Colon (tissue), 2 donors: Measurements from ENCODE around the gene FBXO31.

ENCODE experiments used
- FAIRE-seq: peaks from 2 replicates; lab custom pipeline; 2012; peaks lifted over from hg19 to GRCh38; lab: Jason Lieb, UNC
- donor health status: control.
- donor health status: control.

The FBXO31 gene

DNA sequence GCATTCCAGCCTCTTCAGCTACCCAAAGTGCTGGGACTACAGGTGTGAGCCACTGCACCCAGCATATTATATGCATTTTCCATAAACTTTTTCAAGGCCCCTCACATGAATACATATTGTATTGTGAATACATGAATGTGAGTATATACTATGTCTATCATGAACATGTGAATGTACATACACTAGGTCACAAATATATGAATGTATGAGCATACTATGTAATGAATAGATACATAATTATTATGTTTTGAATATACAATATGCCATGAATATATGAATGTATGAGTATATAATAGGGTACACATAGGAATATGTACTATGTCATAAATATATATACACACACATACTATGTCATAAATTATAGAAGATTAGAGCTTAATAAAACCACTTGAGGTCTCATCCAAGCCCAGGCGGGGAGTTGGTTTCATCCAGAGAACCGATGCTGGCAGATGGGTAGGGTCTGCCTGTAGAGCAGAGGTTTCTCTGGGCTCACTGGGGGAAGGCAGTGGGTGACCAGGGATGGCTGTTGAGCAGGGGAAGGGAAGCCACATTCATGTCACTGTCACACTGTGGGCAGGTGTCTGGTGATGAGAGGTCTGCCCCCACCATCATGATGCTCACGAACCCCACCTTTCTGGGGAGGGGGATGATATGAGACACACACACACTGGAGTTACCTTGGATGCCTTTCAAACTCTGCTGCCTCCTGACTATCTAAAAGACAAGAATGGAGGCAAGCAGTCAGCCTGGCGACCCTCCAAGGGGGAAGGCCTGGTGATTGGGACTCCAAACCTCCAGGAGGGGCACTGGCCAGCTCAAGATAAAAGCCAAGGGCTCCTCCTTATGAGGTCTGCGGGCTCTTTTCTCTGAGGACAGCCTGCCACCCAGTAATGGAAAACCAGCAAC lies 73.7 kb downstream of the FBXO31 start:
- FAIRE-seq = no peak

DNA sequence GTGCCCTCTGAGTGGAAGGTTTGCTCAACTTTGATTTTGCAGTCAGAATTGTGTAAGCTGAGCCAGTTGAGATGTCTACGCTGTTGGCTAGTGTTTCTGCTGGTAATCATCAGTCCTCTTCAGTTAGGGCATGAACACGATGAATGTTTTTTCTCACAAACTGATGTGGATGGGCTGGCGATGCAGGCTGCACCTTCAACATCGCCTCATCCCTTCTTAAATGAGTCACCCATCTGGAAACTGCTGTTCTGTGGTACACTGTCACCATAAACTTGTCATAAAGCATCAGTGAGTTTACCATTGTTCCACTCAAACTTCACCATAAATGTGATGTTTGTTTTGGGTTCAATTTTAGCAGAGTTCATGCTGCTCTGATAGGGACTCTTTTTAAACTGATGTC lies 74.8 kb downstream of the FBXO31 start:
- FAIRE-seq = no peak

DNA sequence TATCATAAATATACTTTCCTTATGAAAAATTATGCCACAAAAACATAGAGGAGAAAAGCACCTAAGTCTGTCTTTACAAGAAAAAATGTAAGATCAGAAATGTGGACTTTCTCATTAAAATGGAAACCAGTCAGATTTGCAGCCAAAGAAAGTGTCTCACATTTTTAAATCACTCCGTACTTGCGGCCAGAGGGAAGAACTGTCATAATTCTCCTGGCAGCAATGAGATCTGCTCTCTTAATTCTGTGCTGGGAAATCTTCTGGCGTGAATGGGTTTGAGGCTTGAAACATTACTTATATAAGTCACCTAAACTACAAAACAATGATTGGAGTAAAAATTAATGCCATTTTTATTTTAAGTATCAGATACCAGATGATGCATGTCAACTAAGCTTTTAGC lies 77.1 kb downstream of the FBXO31 start:
- FAIRE-seq = no peak

DNA sequence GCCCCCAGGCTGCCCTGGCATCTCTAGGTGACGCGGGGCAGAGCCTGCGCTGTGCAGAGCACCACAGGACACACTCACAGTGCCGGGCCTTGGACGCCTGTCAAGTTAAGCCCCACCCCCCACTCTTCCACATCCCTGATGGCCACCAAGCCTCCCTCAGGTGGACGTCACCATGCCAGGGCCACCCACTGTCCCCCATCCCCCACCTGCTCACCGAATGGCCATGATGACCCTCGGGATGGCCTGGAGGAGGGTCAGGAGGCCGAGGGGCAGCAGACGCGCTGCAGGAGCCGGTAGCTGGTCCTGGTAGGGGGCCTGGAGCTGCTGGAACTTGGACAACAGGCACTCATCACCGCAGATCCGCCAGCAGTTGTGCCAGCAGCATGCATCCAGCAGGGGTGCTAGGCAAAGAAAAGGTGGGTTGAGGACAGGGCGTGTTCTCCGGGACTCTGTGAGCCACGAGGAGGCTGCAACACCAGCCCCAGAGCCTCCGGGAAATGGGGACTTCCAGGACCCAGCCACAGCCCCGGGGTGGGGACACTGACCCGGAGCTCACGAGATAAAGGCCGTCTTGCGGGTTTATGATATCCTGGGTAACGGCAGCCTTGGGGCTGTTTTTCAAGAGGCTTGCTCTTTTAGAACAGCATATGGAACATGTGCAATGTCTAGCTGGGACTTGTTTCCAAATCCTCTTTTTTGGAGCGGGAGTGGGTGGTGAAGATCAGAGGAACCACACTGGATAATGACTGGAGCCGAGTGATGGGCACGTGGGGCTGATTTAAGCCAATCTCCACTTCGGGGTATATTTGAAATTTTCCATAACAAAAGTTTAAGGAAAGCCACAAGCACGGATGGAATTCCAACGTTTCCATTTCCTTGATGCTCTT lies 77.8 kb downstream of the FBXO31 start:
- FAIRE-seq = no peak

DNA sequence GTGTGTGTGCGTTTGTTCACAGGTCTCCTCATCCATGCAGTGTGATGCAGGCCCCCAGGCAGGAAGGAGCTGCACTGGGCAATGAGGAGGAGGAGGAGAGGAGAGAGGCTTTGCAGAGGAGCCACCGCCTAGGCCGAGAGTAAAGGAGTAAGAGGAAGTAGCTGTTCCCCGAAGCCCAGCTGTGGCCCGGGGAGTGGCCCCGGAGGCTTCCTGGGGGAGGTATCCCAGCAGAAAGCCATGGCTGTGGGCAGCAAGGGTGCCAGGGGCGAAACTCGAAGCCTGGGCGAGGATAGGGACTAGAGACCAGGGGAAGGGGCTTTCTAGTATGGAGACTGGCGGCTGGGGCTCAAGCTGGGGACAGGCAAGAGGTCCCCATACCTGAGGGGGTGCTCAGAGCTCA lies 78.6 kb downstream of the FBXO31 start:
- no peak for FAIRE-seq

DNA sequence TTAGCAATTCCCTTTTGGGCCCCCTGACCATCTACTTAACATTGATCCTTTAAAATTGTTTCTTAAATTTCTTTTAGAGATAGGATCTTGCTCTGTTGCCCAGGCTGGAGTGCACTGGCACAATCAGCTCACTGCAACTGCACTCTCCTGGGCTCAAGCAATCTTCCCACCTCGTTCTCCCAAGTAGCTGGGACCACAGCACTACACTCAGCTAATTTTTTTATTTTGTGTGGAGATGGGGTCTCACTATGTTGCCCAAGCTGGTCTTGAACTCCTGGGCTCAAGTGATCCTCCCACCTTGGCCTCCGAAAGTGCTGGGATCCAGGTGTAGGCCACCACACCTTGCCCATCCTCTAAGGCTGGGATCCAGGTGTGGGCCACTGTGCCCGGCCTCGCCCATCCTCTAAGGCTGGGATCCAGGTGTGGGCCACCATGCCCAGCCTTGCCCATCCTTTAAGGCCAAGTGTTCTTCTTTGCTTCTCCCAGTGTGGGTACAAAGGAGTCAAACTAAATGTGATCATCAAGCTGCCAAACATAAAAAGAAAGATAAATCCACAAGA lies 79.5 kb downstream of the FBXO31 start:
- no peak for FAIRE-seq

DNA sequence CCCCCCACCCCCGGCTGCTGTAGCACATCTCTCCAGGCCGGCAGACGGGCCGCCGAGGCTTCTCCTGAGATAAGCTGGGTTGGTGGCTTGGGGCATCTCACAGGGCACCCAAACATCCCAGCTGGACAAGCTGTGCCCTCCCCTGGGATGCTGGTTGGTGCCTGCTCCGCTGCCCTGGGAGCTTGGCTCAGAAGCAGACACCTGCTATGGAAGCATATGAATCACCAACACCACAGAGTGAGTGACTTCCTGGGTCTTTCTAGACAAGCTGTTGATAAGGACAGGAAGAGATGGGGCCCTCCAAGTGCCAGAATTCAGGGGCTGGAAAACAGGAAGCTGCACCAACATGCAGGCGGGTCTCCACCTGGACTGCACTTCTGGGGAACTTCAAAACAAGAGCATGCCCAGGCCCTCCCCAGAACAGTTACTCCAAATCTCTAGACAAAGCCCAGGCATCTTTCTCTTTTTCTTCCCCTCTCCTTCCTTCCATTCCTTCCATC lies 80.1 kb downstream of the FBXO31 start:
- no peak for FAIRE-seq

DNA sequence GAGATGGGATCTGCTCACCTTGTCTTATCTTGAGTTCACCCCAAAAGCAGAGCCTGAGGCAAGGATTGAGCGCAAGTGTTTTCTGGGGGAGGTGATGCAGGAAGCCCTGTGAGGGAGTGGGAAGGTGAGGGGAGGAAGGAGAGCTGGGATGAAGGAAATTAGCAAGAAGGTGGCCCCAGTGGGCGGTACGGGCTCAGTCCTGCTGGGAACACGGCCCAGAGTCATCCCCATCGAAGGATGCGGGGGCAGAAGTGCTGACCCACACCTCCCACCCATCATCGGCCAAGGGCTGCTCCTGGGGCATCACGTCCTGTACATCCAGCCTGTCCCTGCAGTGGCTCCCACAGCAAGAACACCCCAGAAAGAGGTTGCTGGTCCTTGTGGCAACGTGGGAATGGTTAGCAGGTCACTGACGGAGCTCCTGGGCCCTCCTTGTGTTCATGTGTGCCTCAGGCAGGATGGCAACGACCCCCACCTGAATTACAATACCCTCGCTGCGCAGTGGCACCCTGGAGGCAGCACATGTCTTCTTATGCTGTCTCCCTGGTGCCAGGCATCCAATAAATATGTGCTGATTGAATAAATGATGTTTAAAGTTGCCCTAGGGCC lies 84.6 kb downstream of the FBXO31 start:
- FAIRE-seq = no peak

DNA sequence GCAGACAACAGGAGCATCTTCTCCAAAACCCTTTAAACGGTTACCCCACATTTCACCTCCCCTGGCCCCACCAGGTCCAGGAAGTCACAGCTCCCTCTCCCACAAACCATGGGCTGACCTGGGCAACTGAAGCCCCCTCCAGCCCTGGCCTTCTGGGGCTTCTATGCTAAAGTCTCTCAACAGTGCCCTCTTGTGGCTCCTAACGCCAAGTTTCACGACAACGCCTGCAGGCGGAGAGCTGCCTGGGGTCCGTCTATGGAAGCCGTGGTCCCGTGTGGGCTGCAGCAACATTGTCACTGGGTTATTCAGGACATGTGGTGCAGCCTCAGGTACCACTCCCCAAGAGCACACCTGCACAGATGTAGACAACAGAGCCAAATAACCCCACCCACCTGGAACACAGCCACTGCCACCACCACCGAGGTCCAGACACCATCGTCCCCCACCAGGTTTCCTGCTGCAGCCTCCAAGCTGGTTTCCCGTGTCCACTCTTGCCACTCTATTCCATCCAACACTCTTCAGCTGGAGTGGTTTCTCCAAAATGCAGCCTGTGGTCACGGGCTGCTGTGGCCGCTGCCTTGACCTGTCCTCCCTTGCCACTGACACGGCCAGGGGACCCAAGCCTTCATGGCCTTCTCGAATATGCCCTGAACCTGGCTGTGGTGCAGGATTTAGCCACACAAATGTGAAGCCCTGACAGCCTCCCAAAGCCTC lies 85.5 kb downstream of the FBXO31 start:
- no peak for FAIRE-seq

DNA sequence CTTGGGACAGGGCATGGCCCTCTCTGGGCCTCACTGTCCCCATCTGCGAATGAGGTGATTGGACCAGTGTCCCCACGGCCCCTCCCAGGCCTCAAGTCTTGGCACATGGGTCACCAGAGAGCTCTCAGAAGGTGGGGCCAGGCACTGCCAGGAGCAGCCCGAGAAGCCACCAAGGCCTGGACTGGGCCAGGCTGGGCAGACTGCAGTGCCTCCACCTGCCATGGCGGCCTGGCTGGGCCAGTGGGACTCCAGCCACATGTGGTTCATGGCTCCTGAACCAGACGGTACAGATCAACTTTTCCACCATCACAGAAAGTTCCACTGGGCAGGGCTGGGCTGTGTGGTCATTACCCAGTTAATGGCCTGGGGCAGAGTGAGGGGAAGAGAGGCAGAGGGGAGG lies 86.2 kb downstream of the FBXO31 start:
- no peak for FAIRE-seq

DNA sequence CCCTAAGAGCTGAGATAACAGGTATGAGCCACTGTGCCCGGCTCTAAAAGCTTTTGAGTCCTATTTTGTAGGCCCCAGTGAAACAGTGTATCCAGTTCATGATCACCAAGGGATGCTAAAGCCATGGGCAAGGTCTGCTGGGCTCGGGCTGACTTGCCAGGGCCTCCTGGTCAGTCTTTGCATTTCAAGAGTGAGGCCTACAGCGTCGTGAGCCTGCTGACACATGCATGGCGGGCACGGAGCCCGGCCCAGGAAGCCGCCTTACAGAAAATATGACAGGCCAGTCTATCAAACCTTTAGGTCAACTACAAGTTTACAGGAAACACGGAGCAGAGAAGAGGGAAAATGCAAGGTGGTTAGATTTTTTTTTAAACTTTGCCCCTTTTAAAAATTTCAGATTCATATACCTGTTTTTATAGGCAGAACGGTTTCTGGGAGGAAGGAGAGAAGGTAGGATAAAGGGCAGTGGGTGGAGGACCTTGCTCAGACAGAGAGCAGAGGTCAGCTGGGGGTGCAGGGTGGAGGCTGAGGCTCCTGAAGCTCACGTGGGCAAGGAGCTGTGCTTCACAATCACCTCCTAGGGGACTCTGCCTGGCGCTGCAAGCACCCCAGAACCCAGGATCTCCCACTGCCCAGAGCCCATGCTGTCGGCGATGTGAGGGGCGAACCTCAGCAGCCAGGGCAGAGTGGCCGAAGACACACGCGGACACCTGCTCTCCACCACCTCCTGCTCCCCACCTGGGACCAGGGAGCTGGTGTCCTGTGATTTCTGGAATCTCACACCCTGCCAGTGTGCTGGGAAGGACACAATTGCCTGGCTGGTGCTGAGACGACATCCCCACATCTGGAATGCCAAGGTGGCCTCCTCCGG lies 87.7 kb downstream of the FBXO31 start:
- FAIRE-seq = no peak

DNA sequence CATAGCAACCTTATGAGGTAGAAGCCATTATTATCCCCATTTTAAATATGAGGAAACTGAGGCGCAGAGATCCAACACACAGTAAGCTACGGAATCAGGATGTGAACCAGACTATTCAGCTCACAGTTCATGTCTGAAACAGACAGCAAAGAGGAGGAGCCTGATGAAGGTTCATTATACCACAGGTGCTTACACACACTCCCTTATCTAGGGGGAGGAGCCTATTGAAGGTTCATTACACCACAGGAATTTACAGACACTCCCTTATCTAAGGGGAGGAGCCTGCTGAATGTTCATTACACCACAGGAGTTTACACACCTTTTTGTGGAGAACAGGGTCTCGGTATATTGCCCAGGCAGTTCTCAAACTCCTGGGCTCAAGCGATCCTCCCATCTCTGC lies 88.3 kb downstream of the FBXO31 start:
- FAIRE-seq = no peak

DNA sequence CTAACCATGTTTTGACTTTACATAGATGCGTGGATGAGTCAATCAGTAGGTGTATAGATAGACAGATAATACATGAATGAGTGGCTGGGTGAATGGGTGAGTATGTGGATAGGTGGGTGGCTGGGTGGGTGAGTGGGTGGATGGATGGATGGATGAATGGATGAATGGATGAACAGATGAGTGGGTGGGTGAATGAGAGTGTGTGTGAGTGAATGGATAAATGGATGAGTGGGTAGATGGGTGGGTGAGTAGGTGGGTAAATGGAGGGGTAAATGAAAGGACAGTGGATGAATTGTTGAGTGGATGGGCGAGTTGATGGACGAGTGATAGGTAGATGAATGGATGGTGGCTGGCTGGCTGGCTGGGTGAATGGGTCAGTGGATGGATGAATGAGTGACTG lies 89.6 kb downstream of the FBXO31 start:
- no peak for FAIRE-seq

DNA sequence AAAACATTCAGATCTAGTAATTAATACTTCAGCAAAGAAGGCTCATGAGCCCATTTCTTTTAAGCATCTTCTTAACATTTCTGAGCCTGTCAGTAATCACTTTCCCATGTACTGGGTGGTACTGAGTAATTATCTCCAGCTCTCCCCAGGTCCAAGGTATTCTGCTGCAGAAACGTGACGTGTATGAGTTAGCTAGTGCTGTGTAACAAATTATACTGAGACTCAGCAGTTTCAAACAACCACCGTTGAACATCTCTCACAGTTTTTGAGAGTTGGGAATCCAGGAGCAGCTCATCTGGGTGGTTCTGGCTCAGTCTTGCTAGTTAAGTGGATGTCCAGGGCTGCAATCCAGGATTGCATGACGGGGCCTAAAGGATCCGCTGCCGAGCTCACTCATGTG lies 91.6 kb downstream of the FBXO31 start:
- no peak for FAIRE-seq

DNA sequence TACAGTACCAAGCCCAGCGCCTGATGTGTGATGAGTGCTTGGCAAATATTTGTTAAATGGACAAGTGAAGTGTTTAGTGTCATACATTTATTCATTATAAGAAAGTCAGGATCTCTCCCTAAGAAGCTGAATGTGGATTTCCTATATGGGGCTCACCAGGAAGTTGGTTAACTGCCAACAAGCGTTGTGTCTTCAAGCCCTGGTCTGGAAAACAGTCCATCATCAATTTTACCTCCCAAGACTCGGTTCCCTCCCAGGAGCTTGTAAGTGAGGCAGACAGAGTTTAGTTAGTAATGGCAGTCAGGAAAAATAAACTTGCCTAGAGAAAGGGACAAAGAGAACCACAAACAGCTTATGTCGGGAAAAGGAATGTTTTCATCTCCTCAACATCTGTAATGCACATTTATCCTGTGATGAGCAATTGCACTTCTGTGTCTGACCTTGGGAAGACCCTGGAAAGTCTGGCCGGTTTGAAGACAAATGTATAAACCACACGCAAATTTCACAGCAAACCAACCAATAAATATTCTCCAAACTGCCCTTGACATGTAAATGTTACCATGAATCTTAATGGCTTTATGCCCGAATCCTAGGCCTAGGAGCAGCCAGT lies 94.7 kb downstream of the FBXO31 start:
- FAIRE-seq = no peak

DNA sequence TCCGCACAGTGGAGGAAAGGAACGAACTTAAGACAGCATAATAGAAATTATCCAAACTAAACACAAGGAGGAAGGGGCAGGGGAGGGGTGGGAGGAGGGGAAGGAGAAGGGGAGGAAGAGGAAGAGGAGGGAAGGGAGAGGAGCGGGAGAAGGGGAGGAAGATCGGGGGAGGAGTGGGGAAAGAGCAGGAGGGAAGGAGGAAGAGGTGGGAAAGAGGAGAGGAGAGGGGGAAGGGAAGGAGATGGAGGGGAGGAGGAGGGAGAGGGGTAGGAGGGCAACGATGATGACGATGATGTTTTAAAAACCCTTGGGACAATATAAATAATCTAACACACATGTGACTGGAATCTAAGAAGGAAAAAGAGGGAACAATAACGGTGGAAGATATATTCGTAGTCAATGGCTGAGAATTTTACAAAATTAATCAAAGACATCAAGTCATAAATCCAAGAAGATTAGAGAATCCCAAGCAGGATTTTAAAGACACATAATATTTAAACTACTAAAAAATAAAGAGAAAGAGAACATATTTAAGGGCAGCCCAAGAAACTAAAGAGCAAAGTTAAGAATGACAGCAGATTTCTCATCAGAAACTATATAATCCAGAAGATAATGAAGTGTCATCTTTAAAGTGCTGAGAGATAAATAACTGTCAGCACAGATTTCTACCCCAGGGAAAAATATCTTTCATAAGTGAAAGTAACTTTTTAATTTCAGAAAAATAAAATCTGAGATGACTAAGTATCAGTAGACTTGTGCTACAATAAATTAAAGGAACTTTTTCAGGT lies 96.5 kb downstream of the FBXO31 start:
- no peak for FAIRE-seq

DNA sequence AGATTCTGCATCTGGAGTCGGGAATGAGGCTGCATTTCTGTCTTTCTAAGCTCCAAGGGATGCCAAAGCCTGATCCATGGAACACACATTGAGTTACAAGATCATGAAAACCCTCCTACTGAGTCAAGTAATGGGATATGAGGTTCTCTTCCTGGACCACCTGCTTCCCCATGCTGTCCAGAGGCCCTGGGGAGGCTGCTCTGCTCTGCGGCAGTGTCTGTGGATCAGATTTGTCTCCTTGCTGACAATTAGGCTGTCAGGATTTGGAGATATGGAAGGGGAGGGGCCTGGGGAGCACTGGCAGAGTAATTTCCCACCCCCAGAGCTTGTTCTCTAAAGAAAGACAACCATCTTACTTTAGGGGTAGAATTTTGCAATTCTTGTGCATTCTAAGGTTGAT lies 99.4 kb downstream of the FBXO31 start:
- FAIRE-seq = no peak

DNA sequence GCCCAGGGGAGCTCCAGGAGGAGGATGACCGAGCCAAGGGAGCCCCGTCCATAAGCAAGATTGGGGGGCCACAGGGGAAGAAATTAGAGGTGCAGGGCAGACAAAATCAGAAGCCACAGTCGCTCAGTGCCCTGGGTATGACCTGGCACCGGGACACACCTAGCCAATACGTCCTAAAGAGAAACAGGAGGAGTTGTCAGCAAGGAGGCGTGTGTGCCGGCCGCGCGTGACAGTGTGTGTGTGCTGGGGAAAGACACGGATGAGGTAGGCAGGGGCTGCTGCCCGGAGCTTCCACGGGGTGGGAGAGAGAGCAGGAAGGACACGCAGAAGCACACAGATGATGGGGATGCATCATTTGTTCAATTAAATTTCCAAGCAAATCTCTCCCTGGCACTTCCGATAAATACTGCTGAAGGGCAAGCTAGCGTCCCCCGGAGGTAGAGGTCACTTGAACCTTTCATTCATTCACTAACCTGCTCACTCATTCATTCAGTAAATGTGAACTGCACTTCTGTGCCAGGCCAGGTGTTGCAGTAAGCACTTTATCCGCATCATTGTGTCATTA lies 104.4 kb downstream of the FBXO31 start:
- no peak for FAIRE-seq
